Muscle of back (tissue), 13 donors: ENCODE measurements around the gene MRPL51. TPM values are rescaled to one million over a fixed set of nuclear protein-coding genes. Genes with fewer than 3 reads are reported as not detected.
A peak's percentile ranks its signal among the peaks of the same experiment; 100 is the strongest.

Source experiments
- DNase-seq, 3 donors: peaks; one replicate each; pipeline versions ENCODE4 v3.0.0 to v3.0.0-alpha.2; 2013
- long read RNA-seq, 9 donors: transcript quantifications; one replicate each; lab custom pipeline, GENCODE V29; 2026
- polyA plus RNA-seq, 10 donors: library from polyadenylated mRNA; unstranded; fragments of 120-200 nt; gene quantifications; one replicate each; pipeline ENCODE4 v1.2.1, GENCODE V29; 2013; ENCODE audit not compliant: insufficient read length in 10 of 10

Gene MRPL51
- 100 to 1,000 TPM; 117 to 156 (median 137) TPM for polyA plus RNA-seq
- long read RNA-seq, donor 1, transcript MRPL51-202 (3 exons, 601 nt): minor isoform, 7 of 7,881 reads
- long read RNA-seq, donor 1, transcript MRPL51-201 (3 exons, 1,234 nt): major isoform, 83 of 7,881 reads
- long read RNA-seq, donor 1, transcript MRPL51-205 (3 exons, 814 nt): minor isoform, 5 of 7,881 reads
- long read RNA-seq, donor 1, partial matches to known transcripts: 7,473 of 7,881 reads
- long read RNA-seq, donor 1, other reads (novel, unspliced or antisense): 308 of 7,881 reads
- long read RNA-seq, donor 2, transcript MRPL51-201 (3 exons, 1,234 nt): major isoform, 59 of 71 reads
- long read RNA-seq, donor 2, partial matches to known transcripts: 5 of 71 reads
- long read RNA-seq, donor 2, other reads (novel, unspliced or antisense): 0 of 71 reads
- long read RNA-seq, donor 3: 0 reads
- long read RNA-seq, donor 4, transcript MRPL51-201 (3 exons, 1,234 nt): major isoform, 76 of 86 reads
- long read RNA-seq, donor 4, partial matches to known transcripts: 0 of 86 reads
- long read RNA-seq, donor 4, other reads (novel, unspliced or antisense): 0 of 86 reads
- long read RNA-seq, donor 5, transcript MRPL51-201 (3 exons, 1,234 nt): major isoform, 64 of 73 reads
- long read RNA-seq, donor 5, partial matches to known transcripts: 0 of 73 reads
- long read RNA-seq, donor 5, other reads (novel, unspliced or antisense): 0 of 73 reads
- long read RNA-seq, donor 6, transcript MRPL51-203 (2 exons, 501 nt): minor isoform, 6 of 85 reads
- long read RNA-seq, donor 6, transcript MRPL51-201 (3 exons, 1,234 nt): major isoform, 72 of 85 reads
- long read RNA-seq, donor 6, partial matches to known transcripts: 0 of 85 reads
- long read RNA-seq, donor 6, other reads (novel, unspliced or antisense): 0 of 85 reads
- long read RNA-seq, donor 7, transcript MRPL51-201 (3 exons, 1,234 nt): major isoform, 45 of 104 reads
- long read RNA-seq, donor 7, partial matches to known transcripts: 55 of 104 reads
- long read RNA-seq, donor 7, other reads (novel, unspliced or antisense): 0 of 104 reads
- long read RNA-seq, donor 8, transcript MRPL51-202 (3 exons, 601 nt): minor isoform, 5 of 79 reads
- long read RNA-seq, donor 8, transcript MRPL51-201 (3 exons, 1,234 nt): major isoform, 68 of 79 reads
- long read RNA-seq, donor 8, partial matches to known transcripts: 0 of 79 reads
- long read RNA-seq, donor 8, other reads (novel, unspliced or antisense): 0 of 79 reads
- long read RNA-seq, donor 9, transcript MRPL51-201 (3 exons, 1,234 nt): major isoform, 6 of 6 reads
- long read RNA-seq, donor 9, partial matches to known transcripts: 0 of 6 reads
- long read RNA-seq, donor 9, other reads (novel, unspliced or antisense): 0 of 6 reads

- peak; percentile 96 to 97 (median 96) for DNase-seq
These were observed at the start of gene MRPL51 for GRCh38 chr12:6492838-6493496. Gene MRPL51, minus strand, starts transcription at chr12:6493262. Its CDS starts 126 bp downstream, at chr12:6493136.

DNA sequence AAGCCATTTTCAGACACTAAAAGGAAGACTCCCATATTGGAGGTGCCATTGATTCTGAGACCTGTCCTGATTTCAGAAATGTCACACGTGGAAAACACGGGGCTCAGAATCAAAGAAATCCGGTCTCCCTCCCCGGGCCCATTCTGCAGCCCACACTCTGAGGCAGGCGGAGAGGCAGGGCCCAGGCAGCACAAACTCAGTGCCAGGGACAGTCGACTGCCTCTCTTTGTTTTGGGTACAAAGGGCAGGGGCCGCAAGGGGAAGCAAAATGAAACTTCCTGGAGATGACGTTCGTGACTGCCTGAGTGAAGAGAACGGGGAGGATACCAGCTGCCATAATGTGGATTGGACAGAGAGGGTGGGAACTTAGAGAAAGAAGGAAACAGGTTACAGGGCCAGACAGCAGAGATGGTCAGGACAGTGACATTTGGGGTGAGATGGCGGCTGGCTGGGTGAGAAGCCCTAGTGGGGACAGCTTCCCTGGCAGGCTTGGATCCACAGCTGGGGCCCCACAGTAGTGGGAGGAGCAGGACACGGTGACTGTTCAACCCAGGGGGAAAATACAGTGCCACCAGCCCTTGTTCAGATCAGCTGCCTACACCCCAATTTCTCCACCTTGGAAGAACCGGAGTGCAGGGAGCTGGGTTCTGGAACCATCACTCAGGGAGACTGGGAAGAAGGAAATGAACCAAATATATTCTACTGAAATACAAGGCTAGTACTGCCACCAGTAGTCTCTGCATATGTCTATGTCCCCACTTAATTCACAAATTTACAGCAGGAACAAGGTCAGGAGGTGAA lies 49.3 kb upstream of the MRPL51 start:
- peak in 1 of 3 donors; percentile 27 for DNase-seq

DNA sequence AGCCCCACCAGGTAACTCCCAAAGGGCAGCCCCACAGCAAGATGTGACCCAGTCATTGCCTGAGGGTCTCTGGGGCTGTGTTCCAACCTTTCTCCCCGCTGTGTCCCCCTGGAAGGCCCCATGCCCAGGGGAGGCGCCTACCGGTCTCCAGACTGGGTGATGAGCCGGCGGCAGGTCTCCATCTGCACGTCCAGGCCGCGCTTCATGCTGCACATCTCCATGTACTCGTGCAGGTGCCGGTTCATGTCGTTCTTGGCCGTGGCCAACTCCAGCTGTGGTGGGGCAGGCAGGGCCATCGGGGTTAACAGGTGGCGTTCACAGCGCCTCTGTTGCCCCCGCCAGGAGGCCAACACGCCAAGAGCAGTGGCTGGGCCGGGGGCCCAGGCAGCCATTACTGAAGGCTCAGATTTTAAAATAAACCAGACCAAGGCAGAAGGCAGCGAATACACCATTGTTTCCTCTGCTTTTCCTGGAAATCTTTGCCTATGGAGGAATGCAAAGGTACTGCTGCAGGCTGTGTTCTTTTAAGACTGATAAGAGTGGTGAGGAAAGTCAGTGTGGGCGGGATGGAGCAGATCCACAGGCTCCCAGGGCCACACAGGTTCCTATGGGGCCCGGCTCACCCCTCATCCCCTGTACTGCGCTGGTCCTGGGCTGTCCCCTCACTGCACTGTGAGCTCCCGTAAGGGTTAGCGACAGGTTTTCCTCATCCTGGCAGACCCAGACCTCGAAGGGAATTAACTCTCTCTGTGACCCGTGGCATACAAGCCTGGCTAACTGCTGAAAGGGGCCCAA lies 48.5 kb upstream of the MRPL51 start:
- peak in 1 of 3 donors; percentile 43 for DNase-seq

DNA sequence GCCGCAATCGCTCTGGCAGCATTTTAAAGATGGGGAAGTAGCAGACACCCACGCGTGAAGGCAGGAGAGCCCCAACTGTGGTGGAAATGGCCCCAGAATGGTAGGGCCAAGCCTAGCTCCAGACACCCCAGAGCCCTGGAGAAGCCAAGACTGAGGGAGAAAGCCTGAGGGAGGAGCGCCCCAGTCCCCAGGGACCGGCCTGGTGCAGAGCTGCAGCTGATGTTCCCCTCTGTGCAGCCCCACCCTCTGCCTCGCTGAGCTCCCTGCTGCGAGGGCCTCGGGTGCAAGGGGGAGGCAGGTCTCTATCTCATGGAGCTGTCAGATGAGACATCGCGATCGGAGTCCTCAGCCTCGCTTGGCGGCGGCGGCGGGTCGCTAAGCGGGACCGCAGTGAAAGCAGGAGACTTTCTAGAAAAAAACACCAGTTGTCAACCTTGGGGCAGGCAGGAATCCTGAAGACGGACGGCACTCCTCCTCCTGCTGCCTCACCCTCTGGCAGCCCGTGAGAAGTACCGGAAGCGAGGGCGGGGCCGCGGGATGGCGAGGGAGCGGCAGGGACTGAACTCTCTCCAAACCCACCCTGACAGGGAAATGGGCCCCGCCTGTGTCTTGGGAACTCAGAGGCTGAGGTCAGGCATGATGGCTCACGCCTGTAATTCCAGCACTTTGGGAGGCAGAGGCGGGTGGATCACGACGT lies 47.3 kb upstream of the MRPL51 start:
- peak; percentile 72 to 90 (median 87) for DNase-seq

GRCh38 chr12:6539707-6540134 lies 46.7 kb upstream of the MRPL51 start:
- peak in 1 of 3 donors; percentile 32 for DNase-seq

DNA sequence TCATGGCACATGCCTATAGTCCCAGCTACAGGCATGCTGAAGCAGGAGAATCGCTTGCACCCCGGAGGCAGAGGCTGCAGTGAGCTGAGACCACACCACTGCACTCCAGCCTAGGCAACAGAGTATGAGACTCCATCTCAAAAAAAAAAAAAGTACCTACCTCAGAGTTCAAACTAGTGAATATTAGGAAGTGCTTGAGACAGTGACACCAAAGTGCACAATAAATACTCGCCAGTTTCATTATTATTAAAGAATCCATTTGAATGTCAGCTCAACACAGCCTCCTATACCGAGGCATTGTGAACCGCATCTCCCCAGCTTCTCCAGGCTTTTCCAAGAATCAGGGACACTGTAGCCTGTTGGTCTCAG lies 46.2 kb upstream of the MRPL51 start:
- DNase-seq: no peak

- peak in 1 of 3 donors; percentile 48 for DNase-seq
These were observed 45.6 kb upstream of the MRPL51 start for GRCh38 chr12:6538420-6539313.

- peak in 2 of 3 donors; percentile 84 to 87 for DNase-seq
These were observed 44.7 kb upstream of the MRPL51 start for GRCh38 chr12:6537580-6538419.

DNA sequence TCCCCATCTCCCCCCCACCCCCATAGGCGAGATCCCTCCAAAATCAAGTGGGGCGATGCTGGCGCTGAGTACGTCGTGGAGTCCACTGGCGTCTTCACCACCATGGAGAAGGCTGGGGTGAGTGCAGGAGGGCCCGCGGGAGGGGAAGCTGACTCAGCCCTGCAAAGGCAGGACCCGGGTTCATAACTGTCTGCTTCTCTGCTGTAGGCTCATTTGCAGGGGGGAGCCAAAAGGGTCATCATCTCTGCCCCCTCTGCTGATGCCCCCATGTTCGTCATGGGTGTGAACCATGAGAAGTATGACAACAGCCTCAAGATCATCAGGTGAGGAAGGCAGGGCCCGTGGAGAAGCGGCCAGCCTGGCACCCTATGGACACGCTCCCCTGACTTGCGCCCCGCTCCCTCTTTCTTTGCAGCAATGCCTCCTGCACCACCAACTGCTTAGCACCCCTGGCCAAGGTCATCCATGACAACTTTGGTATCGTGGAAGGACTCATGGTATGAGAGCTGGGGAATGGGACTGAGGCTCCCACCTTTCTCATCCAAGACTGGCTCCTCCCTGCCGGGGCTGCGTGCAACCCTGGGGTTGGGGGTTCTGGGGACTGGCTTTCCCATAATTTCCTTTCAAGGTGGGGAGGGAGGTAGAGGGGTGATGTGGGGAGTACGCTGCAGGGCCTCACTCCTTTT lies 44.0 kb upstream of the MRPL51 start:
- DNase-seq: peak in 1 of 3 donors; percentile 28

DNA sequence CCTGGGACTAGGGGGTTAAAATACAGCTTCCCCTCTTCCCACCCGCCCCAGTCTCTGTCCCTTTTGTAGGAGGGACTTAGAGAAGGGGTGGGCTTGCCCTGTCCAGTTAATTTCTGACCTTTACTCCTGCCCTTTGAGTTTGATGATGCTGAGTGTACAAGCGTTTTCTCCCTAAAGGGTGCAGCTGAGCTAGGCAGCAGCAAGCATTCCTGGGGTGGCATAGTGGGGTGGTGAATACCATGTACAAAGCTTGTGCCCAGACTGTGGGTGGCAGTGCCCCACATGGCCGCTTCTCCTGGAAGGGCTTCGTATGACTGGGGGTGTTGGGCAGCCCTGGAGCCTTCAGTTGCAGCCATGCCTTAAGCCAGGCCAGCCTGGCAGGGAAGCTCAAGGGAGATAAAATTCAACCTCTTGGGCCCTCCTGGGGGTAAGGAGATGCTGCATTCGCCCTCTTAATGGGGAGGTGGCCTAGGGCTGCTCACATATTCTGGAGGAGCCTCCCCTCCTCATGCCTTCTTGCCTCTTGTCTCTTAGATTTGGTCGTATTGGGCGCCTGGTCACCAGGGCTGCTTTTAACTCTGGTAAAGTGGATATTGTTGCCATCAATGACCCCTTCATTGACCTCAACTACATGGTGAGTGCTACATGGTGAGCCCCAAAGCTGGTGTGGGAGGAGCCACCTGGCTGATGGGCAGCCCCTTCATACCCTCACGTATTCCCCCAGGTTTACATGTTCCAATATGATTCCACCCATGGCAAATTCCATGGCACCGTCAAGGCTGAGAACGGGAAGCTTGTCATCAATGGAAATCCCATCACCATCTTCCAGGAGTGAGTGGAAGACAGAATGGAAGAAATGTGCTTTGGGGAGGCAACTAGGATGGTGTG lies 43.1 kb upstream of the MRPL51 start:
- DNase-seq: no peak

DNA sequence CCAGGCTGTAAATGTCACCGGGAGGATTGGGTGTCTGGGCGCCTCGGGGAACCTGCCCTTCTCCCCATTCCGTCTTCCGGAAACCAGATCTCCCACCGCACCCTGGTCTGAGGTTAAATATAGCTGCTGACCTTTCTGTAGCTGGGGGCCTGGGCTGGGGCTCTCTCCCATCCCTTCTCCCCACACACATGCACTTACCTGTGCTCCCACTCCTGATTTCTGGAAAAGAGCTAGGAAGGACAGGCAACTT lies 42.6 kb upstream of the MRPL51 start:
- DNase-seq: no peak

- DNase-seq: peak in 2 of 3 donors; percentile 67 to 86
These were observed 42.1 kb upstream of the MRPL51 start for GRCh38 chr12:6534945-6535696.

GRCh38 chr12:6534695-6534944 lies 41.6 kb upstream of the MRPL51 start:
- DNase-seq: no peak

- peak; percentile 96 to 99 (median 99) for DNase-seq
These were observed 41.0 kb upstream of the MRPL51 start, which contains the start of gene GAPDH for GRCh38 chr12:6533923-6534694. Gene GAPDH, plus strand, starts transcription at chr12:6534517. Its CDS starts 316 bp downstream, at chr12:6534833.
